Measurements from ENCODE around the gene GNAT2. TPM values are rescaled to one million over a fixed set of nuclear protein-coding genes. Genes with fewer than 3 reads are reported as not detected.
A peak's percentile ranks its signal among the peaks of the same experiment; 100 is the strongest.

Gene GNAT2
- total RNA-seq, 2 experiments from 2014 or later: 0.81 to 0.88 TPM

DNA sequence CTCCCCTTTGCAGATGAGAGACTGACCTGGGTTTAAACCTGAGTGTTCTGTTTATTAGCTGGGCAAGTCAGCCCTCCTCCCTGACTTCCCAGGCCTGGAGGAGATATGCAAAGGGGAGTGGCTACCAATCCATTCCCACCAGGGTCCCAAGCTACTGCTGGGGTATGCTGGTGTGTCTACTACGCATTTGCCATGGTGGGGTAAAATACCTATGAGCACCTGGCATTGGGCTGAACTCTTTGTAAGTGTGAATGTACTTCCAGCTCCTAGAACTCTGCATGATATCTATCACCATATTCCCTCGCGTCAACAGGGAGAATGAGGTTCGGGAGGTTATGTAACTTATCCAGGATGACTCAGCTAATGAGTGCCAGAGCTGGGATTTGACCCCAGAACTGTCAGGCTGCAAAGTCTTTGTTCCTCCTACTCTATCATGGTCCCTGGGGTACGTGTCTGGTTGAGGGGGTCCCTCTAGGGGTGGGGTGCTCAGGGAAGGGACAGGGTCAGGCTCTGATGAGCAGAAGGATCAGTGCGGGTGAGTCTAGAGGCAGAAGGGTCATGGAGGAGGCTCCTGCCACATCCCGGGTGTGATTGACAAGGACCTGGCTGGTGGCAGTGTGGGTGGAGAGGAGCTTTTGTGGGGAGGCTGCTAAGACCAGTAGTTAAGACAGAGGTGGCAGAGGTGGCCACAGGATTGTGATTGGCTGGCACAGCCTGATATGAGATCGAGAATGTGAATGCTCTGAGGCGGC lies 17.0 kb upstream of the GNAT2 start:
- Mint-ChIP-seq H3K27ac (no peak overlapping the region), H3K36me3 (ENCODE audit: low read depth) (peaks cover 2% of the 10 kb centered on the region), H3K4me1 (ENCODE audit: low read depth) (peaks cover 14% of the 10 kb centered on the region), H3K4me3 (no peak overlapping the region), H3K9me3 (no peaks in the 10 kb centered on the region), H3K27me3 (no peaks in the 10 kb centered on the region)
- TF ChIP-seq, protein P1, sequence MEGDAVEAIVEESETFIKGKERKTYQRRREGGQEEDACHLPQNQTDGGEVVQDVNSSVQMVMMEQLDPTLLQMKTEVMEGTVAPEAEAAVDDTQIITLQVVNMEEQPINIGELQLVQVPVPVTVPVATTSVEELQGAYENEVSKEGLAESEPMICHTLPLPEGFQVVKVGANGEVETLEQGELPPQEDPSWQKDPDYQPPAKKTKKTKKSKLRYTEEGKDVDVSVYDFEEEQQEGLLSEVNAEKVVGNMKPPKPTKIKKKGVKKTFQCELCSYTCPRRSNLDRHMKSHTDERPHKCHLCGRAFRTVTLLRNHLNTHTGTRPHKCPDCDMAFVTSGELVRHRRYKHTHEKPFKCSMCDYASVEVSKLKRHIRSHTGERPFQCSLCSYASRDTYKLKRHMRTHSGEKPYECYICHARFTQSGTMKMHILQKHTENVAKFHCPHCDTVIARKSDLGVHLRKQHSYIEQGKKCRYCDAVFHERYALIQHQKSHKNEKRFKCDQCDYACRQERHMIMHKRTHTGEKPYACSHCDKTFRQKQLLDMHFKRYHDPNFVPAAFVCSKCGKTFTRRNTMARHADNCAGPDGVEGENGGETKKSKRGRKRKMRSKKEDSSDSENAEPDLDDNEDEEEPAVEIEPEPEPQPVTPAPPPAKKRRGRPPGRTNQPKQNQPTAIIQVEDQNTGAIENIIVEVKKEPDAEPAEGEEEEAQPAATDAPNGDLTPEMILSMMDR (IDR thresholded peaks at IDR 0.05): no peak
- DNase-seq (no peak), ATAC-seq (no peak)
- ChIA-PET CTCF (interaction anchor here (1.1 to 18.5 kb wide), 14 partner anchors 15 to 424 kb away, joined by 3 to 294 read pairs (median 6); partner anchors contain the start of genes AHCYL1, AMPD2, GNAI3 and GPR61), POLR2A (interaction anchor here (0.7 kb wide), 1 partner anchor 8 kb away, joined by 4 read pairs; no protein-coding TSS in a partner anchor)
- intact Hi-C loops (cut with micrococcal nuclease): no loop called here

GRCh38 chr1:109635862-109636200 lies 16.4 kb upstream of the GNAT2 start:
- no peak for ATAC-seq
- DNase-seq: no peak
- H3K27ac Mint-ChIP-seq: no peak overlapping the region
- H3K4me3 Mint-ChIP-seq: no peak overlapping the region
- TF ChIP-seq, protein P1 (IDR thresholded peaks at IDR 0.05): no peak
- H3K9me3 Mint-ChIP-seq: no peaks in the 10 kb centered on the region
- CTCF ChIA-PET: interaction anchor here (1.0 to 18.5 kb wide), 14 partner anchors 11 to 425 kb away, joined by 3 to 294 read pairs (median 6); partner anchors contain the start of genes AHCYL1, GNAI3, GPR61 and GSTM1
- H3K36me3 Mint-ChIP-seq (ENCODE audit: low read depth): peaks cover 8% of the 10 kb centered on the region
- POLR2A ChIA-PET: no interaction called here
- intact Hi-C loops (cut with micrococcal nuclease): no loop called here
- H3K4me1 Mint-ChIP-seq (ENCODE audit: low read depth): peaks cover 14% of the 10 kb centered on the region
- H3K27me3 Mint-ChIP-seq: no peaks in the 10 kb centered on the region

DNA sequence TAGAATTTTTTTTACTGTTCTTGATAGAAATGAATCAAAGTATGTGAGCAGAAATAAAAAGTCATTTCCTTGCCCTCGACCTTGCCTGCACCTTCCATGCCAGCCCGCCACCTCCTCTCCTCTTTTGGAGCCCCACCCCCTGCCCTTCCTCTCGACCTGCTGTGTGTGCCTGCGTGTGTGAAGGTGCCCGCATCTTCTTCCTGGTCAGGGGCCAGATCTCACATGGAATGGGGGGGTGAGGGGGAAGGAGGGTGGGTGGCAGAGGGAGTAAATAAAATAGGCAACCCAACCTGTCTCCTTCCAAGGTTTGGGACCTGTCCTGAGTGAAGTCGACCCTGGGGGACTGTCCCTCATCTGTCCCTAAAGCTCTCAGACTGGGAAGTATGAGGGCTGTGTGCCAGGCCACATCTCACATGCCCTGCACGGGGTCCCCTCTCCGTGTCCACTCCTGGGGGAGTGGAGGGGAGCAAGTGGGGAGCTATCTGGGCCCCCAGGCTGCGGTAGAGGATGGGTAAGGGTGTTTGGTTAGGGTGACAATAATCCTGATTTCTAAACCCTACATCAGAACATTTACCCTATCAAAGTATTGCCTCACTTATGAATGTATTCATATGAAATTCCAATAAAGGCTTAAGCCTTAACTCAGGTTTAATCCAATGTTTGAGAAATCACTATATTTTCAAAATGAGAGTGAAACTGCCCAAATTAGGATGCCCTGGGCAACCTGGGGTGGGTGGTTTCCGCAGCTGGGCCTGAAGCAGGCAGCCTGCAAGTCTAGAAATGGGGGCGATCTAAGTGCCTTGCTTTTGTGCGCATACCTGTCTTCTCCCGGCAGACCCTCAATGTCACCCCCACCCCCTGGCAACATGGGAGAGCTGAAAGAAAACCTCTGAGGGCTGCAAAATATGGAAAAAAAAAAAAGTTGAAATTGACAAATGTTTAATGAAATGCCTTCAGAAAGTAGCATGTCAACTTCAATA lies 15.6 kb upstream of the GNAT2 start:
- TF ChIP-seq, protein P1 (IDR thresholded peaks at IDR 0.05): no peak
- H3K27me3 Mint-ChIP-seq: no peaks in the 10 kb centered on the region
- ATAC-seq (peak; percentile 50), DNase-seq (peak; percentile 43)
- ChIA-PET POLR2A (interaction anchor here (1.8 kb wide), 1 partner anchor 14 kb away, joined by 4 read pairs; no protein-coding TSS in a partner anchor), CTCF (interaction anchor here (0.8 to 18.5 kb wide), 10 partner anchors 8 to 156 kb away, joined by 3 to 294 read pairs (median 7); partner anchors contain the start of genes GPR61, GSTM1 and GSTM4)
- H3K36me3 Mint-ChIP-seq (ENCODE audit: low read depth): peaks cover 9% of the 10 kb centered on the region
- H3K27ac Mint-ChIP-seq: peak overlapping the region; percentile 19
- H3K4me3 Mint-ChIP-seq: no peak overlapping the region
- H3K4me1 Mint-ChIP-seq (ENCODE audit: low read depth): peaks cover 13% of the 10 kb centered on the region
- intact Hi-C loops (cut with micrococcal nuclease): no loop called here
- H3K9me3 Mint-ChIP-seq: no peaks in the 10 kb centered on the region

- Mint-ChIP-seq H3K27ac (peak overlapping the region; percentile 19), H3K4me1 (ENCODE audit: low read depth) (peaks cover 12% of the 10 kb centered on the region), H3K36me3 (ENCODE audit: low read depth) (peaks cover 13% of the 10 kb centered on the region), H3K4me3 (no peak overlapping the region), H3K9me3 (no peaks in the 10 kb centered on the region), H3K27me3 (no peaks in the 10 kb centered on the region)
- peak; percentile 65 for ATAC-seq
- DNase-seq: peak; percentile 42
- TF ChIP-seq, protein P1 (IDR thresholded peaks at IDR 0.05): no peak
- ChIA-PET POLR2A (interaction anchor here (1.8 kb wide), 1 partner anchor 14 kb away, joined by 4 read pairs; no protein-coding TSS in a partner anchor), CTCF (interaction anchor here (0.8 to 18.5 kb wide), 5 partner anchors 9 to 157 kb away, joined by 3 to 294 read pairs (median 10); partner anchors contain the start of gene GPR61)
- intact Hi-C loops (cut with micrococcal nuclease): no loop called here
Measured at GRCh38 chr1:109634292-109634691, 14.9 kb upstream of the GNAT2 start.
